NCI-H510A (cell line): ENCODE results near the gene MEPCE.
"Not testable (repeated sequence)": the region's sequence is repeated elsewhere in the genome, so short reads cannot be mapped to it uniquely, and the experiment has no call there.

Source experiments
- DNase-seq: peaks from one replicate; lab custom pipeline; 2025; lab: John Stamatoyannopoulos, UW

Gene MEPCE

DNA sequence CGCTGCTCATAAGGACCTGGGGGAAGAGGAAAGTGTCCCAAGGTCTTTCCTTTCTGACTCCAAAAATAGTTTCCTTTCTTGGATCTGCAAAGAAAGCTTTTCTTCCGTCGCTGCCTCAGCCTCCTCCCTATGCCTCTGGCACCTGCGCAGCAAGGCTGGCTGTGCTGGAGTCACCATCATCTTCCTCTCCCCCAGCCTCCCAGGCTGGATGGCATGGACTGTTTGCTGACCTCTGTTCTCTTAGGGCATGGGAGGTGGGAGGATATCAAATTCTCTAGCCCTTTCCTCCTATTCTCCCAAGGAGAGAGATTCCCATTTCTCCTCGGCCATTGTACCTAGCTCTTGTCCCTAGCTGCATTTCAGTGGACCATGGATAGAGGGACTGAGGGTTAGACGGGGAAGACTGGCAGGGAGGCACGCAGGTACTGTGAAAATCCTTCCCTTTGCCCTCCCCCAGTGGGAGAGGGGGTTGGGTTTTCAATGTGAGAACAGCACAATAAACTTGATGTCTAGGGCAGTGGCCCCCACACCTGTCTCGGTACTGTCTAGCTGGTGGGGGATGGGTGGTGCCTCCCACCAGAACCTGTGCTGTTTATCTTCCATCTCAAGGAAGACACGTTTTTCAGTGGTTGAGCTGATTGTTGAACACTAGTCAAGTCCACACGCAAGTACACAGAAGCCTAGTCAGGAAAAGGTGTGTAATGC, 4.1 kb downstream of the MEPCE start:
- no peak for DNase-seq

DNA sequence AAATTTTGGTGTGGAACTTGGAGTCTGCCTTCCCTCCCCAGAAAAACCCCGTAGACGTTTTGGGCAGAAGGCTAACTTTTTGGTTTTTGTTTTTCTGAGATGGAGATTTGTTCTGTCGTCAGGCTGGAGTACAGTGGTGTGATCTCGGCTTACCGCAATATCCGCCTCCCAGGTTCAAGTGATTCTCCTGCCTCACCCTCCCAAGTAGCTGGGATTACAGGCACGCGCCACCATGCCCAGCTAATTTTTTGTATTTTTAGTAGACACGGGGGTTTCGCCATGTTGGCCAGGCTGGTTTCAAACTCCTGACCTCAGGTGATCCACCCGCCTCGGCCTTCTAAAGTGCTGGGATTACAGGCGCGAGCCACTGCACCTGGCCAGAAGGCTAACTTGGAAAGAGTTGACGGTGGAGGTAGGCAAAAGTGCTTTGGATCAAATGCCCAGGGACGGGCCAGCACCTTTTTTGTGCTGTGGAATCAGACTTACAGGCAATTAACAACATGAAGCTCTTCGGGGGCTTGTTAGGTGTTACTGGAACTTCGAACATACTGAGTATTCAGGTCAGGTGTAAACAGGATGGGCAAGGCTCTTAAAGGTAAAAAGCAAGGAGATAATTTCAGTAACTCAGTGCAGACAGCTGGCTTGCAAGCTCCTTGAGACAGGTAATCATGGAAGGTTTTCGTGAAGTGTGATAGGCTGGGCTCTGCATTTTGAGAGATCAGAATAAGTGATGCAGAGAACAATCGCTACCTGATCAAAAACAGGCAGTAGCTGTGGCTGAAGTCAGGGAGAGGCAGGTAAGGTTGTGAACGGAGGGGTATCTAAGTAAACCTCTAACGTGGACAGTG, 4.9 kb downstream of the MEPCE start:
- no peak for DNase-seq

DNA sequence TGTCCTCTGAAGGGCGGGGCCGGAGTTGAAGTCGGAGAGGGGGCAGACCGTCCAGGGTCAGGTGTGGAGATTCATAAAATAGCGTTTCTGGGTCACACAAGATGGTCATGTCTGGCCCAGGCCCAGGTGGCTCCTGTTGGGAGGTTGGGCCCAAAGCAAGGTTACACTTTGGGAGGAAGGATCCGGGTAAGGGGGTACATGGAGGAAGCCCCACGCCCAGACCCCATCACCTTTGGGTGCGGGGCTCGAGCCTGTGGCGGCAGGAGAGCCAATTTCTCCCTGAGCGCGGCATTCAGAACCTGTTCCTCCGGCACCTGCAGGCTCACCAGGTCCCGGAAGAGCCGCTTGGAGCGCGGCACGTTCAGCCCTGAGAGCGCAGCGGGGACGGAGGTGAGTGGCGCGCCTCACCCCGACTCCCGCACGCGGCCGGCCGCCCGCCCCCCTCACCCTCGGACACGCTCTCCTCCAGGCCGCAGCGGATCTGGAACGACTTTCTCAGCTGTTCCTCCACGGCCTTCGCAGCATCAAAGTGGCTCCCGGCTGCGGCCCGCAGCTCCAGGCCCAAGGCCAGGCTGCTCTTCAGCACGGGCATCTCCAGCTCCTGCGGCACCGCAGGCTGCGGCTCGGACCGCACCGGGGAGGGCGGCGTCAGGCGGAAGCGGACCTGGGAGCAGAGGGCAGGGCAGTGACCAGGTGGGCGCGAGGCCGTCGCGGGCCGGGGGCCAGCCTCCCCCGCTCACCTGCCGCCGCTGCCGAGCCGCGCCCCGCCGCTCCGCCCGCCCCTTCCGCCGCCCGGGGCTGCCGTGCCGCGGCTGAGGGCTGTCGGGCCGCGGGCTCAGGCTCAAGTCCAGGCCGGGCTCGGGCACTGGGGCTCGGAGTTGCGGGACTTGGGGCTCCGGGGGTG, 6.0 kb downstream of the MEPCE start:
- no peak for DNase-seq

DNA sequence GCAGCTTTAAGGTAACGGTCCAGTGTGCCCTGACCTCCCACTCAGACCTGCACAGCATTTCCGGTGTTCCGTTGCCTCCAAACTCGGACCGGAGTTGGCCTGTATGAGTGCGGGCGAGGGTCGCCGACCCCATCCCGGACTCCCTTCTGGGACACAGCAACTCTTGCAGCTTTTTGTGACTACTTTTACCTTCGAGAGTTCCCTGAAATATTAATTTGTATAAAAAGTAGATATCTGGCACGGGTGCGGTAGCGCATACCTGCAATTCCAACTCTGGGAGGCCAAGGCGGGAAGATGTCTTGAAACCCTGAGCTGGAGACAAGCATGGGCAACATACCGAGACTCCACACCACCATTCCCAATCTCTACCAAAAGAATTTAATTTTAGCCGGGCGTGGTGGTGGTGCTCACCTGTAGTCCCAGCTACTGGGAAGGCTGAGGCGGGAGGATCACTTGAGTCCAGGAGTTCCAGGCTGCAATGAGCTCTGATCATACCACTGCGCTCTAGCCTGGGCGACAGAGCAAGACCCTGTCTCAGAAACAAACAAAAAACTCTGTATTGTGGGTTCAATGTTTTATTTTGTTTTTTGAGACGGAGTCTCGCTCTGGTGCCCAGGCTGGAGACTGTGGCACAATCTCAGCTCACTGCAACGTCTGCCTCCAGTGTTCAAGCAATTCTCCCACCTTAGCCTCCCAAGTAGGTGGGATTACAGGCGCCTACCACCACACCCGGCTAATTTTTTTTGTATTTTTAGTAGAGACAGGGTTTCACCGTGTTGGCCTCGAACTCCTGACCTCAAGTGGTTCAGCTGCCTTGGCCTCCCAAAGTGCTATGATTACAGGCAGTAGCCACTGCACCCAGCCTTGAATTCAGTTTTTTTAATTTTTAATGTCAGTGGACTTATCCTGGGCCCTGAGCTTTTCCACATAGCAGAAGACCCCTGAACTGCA, 7.8 kb downstream of the MEPCE start:
- DNase-seq: no peak

DNA sequence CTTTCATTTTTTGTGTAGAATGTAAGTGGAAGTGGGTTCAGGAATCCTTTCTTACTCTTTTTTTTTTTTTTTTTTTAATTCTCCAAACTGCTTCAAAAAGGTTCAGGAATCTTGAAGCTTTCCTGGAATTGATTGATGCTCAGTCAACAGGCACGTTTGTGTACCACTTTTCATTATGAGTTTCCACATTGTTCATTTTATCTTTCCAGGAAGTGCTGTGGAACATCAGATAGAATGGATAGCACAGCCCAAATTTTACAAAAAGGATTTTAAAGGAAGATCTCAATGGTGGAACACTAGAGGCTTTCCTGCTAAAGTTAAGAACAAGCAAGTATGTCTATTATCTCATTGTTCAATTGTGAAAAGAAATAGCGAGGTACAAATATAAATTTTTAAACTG, 8.5 kb downstream of the MEPCE start:
- no peak for DNase-seq

DNA sequence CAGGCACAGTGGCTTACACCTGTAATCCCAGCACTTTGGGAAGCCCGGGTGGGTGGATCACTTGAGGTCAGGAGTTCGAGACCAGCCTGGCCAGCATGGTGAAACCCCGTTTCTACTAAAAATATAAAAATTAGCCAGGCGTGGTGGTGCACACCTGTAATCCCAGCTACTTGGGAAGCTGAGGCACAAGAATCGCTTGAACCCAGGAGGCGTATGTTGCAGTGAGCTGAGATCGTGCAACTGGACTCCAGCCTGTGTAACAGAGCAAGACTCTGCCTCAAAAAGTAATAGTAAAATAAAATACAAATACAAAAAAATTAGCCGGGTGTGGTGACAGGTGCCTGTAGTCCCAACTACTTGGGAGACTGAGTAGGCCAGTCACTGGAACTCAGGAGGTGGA, 9.1 kb downstream of the MEPCE start:
- DNase-seq: not testable (repeated sequence)

DNA sequence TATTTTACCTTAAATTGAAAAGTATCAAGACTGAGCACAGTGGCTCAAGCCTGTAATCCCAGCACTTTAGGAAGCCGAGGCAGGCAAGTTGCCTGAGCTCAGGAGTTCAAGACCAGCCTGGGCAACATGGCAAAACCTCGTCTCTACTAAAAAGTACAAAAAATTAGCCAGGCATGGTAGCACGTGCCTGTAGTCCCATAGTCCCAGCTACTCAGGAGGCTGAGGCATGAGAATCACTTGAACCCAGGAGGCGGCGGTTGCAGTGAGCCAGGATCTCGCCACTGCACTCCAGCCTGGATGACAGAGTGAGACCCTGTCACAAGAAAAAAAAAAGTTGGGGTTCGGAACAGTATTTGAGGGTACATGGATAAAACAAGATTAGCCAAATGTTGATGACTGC, 9.6 kb downstream of the MEPCE start:
- not testable (repeated sequence) for DNase-seq

DNA sequence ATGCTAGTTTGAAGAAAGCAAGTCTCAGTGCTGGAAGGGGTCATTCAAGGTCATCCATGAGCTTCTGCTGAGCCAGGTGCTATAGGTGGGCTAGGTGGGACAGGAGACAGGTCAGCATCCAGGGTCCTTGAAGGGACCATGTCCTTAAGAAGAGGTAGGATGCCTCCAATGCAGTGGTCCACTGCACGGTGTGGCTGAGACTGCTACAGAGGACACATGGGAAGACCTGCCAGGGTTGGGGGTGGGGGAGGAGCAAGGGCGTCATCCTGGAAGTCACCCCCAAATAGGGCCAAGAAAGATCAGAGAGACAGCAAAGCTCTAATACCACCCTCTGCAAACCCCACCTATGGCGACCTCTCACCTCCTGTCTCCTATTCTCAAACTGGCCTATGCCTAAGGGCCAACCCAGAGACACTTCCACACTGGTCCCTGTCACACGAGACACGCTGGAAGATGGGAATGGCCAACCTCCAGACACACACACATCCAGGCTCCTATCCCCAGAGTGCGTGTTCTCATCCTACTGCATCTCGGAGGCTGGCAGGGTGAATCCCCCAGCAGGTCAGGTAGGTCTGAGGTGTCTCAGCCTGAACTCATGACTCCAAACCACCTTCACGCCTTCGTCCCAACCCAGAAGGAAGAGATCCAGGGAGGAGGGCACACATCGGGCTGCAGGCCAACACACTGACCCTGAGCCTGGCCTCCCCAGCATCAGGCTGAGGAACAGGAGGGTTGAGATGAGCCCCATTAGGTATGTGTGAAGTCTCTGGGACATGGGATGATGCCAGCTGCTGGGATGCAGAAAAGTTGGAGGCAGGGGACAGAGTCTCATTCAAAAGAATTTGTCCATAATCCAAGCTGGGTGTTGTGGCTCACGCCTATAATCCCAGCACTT, 12.3 kb downstream of the MEPCE start:
- DNase-seq: no peak

DNA sequence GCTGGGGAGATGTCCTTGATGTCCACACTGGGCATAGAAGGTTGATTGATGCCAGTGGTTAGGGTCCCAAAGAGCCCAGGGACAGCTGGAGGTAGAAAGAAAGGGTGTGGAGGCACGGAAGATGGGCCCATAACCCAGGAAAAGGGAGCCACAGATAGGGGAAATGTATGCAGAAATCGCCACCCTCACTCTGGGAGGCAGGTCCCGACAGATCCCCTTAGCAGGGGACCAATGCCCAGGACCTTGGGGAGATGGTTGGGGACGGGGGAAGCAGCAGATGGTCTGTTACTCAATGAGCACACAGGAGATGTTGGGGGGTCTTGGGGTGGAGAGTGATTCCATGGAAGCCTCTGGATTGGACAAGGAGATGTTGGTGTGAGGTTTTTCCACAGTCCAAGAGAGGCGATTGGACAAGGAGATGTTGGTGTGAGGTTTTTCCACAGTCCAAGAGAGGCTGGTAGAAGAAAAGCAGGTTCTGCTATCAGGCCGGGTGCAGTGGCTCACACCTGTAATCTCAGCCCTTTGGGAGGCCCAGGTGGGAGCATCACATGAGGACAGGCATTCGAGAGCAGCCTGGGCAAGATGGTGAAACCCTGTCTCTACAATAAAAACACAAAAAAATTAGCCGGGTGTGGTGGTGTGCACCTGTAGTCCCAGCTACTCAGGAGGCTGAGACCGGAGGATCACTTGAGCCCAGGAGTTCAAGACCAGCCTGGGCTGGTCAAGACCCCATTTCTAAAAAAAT, 13.6 kb downstream of the MEPCE start:
- DNase-seq: no peak

DNA sequence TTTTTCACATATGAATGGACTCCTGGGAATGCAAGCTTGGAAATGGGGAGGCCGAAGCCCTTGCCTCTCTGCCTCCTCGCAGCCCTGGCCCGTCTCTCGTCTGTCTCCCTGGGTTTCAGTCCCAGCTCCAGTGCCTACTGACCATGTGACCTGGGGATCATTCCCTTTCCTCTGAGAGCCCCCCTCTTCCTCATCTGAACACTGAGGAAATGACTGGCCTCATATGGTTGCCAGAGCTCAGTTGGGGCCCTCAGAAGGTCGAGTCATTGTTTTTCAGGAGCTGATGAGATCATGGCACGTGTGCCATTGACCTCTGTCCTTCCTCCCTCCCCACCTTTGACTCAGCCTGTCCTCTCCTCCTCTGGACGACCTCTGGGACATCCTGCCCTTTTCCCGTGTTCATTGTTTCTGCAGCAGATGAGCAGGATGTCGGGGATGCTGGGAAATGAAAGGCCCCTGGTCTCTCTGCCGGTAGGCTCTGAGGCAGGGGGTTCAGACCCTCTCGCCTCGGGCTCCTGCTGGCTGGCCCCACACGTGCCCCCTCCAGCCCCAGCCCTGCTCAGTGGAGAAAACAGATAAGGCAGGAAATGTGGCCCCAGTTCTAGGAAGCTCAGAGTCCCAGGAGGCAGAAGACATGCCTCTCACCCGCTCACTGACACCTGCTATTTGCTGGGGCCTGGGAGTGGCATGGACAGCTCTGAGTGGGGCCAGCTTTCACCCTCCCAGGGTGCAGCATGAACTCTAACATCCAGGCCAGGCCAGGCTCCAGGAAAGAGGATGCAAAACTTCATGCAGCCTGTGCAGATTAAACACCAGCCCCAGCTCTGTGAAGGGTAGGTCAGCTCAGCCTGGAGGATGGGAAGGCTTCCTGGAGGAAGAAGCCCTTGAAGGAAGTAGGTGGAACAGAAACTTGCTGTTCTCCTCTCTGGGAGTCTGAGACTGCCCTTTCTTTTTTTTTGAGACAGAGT, 15.0 kb downstream of the MEPCE start:
- no peak for DNase-seq

DNA sequence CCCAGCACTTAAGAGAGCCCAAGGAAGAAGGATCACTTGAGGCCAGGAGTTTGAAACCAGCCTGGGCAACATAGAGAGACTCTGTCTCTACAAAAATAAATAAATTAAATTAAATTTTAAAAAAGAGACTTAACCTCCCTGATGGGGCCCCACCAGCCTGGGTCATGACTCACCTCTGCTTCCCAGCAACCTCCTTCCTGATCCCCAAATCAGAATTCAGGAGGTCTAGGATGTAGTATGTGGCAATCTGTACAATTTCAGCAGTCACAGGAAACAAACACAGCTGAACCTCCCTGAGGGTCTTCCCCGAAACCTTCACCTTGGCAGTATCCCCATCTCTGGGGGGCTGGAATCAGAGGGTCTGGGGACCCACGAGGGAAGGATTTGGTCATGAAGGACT, 16.4 kb downstream of the MEPCE start:
- no peak for DNase-seq

DNA sequence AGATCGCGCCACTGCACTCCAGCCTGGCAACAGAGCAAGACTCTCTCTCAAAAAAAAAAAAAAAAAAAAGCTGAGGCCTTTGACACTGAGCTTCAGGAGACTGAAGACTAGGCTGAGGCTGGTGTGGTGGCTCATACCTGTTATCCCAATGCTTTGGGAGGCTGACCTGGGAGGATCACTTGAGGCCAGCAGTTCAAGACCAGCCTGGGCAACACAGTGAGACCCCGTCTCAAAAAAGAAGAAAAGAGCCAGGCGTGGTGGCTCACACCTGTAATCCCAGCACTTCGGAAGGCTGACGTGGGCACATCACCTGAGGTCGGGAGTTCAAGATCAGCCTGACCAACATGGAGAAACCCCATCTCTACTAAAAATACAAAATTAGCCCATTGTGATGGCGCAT, 17.7 kb downstream of the MEPCE start:
- not testable (repeated sequence) for DNase-seq

DNA sequence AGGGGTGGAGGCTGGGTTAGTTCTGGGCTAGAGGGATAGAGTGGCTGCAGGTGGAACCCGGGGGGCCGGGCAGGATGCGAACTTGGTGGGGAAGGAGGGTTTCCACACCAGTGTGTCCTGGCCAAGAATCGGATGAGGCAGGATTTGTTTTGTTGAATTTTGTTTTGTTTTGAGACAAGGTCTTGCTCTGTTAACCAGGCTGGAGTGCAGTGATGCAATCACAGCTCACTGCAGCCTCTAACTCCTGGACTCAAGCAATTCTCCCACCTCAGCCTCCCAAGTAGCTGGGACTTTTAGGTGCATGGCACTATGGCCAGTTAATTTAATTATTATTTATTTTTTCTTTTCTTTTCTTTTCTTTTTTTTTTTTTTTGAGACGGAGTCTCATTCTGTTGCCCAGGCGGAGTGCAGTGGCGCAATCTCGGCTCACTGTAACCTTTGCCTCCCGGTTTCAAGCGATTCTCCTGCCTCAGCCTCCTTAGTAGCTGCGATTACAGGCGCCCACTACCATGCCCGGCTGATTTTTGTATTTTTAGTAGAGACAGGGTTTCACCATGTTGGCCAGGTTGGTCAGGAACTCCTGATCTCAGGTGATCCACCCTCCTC, 19.7 kb downstream of the MEPCE start:
- no peak for DNase-seq

DNA sequence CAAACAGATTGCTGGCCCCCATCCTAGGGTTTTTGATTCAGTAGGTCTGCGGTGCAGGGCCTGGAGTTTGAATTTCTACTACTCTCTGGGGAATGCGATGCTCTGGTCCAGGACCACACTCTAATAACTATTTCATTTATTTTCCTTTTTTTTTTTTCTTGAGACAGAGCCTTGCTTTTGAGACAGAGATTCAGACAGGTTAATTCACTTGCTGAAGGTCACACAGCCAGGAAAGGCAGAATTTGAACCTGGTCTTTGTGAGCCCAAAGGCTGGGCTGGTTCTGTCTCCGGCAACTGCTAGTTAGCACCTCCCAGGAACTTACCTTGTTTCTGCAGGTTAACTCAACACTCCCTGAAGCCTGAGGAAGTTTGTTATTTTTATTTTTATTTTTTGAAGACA, 22.9 kb downstream of the MEPCE start:
- DNase-seq: no peak

DNA sequence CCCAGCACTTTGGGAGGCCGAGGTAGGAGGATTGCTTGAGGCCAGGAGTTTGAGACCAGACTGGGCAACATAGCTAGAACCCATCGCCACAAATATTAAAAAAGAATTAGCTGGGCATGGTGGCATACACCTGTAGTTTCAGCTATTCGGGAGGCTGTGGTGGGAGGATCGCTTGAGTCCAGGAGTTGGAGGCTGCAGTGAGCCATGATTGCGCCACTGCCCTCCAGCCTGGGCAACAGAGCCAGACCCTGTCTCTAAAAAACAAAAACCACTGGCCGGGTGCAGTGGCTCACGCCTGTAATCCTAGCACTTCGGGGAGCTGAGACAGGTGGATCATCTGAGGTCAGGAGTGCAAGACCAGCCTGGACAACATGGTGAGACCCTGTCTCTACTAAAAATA, 24.2 kb downstream of the MEPCE start:
- DNase-seq: not testable (repeated sequence)

DNA sequence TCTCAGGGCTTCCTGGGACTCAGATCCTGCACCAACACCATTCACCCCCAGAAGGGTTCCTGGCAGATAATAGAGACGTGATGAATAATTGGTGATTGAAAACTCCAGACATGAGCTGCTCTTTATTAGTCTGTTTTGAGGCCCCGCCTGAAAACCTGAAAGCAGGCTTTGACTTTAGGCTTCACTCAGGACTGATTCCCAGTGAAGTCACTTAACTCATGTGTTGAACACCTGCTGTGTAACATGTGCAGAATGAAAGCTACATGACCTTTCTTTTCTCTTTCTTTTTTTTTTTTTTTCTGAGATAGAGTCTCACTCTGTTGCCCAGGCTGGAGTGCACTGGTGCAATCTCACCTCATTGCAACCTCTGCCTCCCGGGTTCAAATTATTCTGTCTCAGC, 25.6 kb downstream of the MEPCE start:
- no peak for DNase-seq

DNA sequence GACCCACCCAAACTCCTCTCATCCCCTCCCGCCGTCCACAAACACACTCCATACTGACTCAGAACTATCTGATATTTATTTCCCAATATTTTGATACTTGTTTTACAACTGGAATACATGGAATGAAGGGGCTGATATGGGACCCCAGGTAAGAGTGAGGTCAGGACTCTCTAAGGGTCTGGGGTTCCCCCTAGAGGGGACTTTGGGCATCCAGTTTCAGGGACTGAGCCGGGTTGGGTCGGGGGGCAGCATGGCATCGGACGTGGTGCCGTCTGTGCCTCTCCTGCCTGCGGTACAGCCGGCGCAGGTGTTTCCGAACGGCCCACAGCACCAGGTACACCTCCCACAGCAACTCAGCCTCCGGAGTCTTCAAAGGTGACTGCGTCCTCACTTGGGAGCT, 26.9 kb downstream of the MEPCE start:
- DNase-seq: no peak

DNA sequence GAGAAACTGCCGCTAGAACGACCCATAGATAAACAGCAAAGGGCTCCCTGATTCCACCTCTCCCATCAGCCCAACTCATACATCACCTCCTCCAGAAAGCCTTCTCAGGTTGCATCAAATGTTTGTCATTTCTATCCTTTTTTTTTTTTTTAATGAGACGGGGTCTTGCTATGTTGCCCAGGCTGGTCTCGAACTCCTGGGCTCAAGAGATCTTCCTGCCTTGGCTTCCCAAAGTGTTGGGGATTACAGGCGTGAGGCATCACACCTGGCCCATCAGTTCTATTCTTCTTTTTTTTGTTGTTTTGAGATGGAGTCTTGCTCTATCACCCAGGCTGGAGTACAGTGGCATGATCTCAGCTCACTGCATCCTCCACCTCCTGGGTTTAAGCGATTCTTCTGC, 27.4 kb downstream of the MEPCE start:
- no peak for DNase-seq
